Activated T-cell treated with anti-CD3 and anti-CD28 coated beads, Interleukin-2, amount 50 U/mL, for 4 hours (primary cell): Measurements from ENCODE around the gene RXRA. TPM values are rescaled to one million over a fixed set of nuclear protein-coding genes. Genes with fewer than 3 reads are reported as not detected.

Experiments used
- ATAC-seq, 2 donors: fragments of 200-7000 bp; cut with Tn5 transposase; one replicate each; pipeline ENCODE4 v1.10.0; 2021
- DNase-seq: peaks from one replicate; pipeline ENCODE4 v3.0.0-alpha.2; 2020
- H3K27me3 Mint-ChIP-seq: one replicate; pipeline ENCODE4 v1.8.0; 2021; ENCODE audit warnings: low read depth, mixed read lengths
- H3K36me3 Mint-ChIP-seq: one replicate; pipeline ENCODE4 v1.8.0; 2022; ENCODE audit warnings: mixed read lengths; ENCODE audit not compliant: insufficient read depth
- H3K4me1 Mint-ChIP-seq: one replicate; pipeline ENCODE4 v1.8.0; 2021; ENCODE audit warnings: low read depth, mixed read lengths
- H3K4me3 Mint-ChIP-seq: one replicate; pipeline ENCODE4 v1.8.0; 2021; ENCODE audit warnings: mild to moderate bottlenecking, moderate library complexity, mixed read lengths
- H3K9me3 Mint-ChIP-seq: one replicate; pipeline ENCODE4 v1.8.0; 2021; ENCODE audit warnings: mixed read lengths
- total RNA-seq, 3 donors: library from RNA; stranded (reverse); gene quantifications; one replicate each; pipeline ENCODE4 v1.2.1, GENCODE V29; 2021

Gene RXRA
- total RNA-seq, 3 donors from 2014 or later, result 4.7 to 7.6 (median 4.7) TPM

- Mint-ChIP-seq H3K4me3 (no peak overlapping the region), H3K4me1 (peaks cover 38% of the 10 kb centered on the region), H3K27me3 (no peaks in the 10 kb centered on the region), H3K36me3 (no peaks in the 10 kb centered on the region), H3K9me3 (no peaks in the 10 kb centered on the region)
- no peak for ATAC-seq
- no peak for DNase-seq
These were observed 79.3 kb downstream of the RXRA start for GRCh38 chr9:134405527-134405926.

GRCh38 chr9:134406366-134407120, 80.3 kb downstream of the RXRA start:
- no peaks in the 10 kb centered on the region for H3K36me3 Mint-ChIP-seq
- peak overlapping the region; percentile 67 for H3K4me3 Mint-ChIP-seq
- no peak for ATAC-seq
- DNase-seq, result no peak
- H3K4me1 Mint-ChIP-seq, result peaks cover 38% of the 10 kb centered on the region
- H3K27me3 Mint-ChIP-seq, result no peaks in the 10 kb centered on the region
- H3K9me3 Mint-ChIP-seq, result no peaks in the 10 kb centered on the region

- H3K9me3 Mint-ChIP-seq, result no peaks in the 10 kb centered on the region
- H3K36me3 Mint-ChIP-seq, result no peaks in the 10 kb centered on the region
- peak; percentile 83 to 91 for ATAC-seq
- peak; percentile 70 for DNase-seq
- H3K4me1 Mint-ChIP-seq, result peaks cover 38% of the 10 kb centered on the region
- peak overlapping the region; percentile 67 for H3K4me3 Mint-ChIP-seq
- H3K27me3 Mint-ChIP-seq, result no peaks in the 10 kb centered on the region
These were observed 81.0 kb downstream of the RXRA start for GRCh38 chr9:134407121-134407779.

- H3K36me3 Mint-ChIP-seq, result no peaks in the 10 kb centered on the region
- peaks cover 42% of the 10 kb centered on the region for H3K4me1 Mint-ChIP-seq
- DNase-seq (no peak), ATAC-seq (no peak)
- H3K4me3 Mint-ChIP-seq, result no peak overlapping the region
- no peaks in the 10 kb centered on the region for H3K27me3 Mint-ChIP-seq
- H3K9me3 Mint-ChIP-seq, result no peaks in the 10 kb centered on the region
These were observed 82.1 kb downstream of the RXRA start for GRCh38 chr9:134408389-134408788.

GRCh38 chr9:134408939-134409737, 82.9 kb downstream of the RXRA start:
- H3K9me3 Mint-ChIP-seq, result no peaks in the 10 kb centered on the region
- H3K27me3 Mint-ChIP-seq, result no peaks in the 10 kb centered on the region
- ATAC-seq (no peak), DNase-seq (no peak)
- H3K4me1 Mint-ChIP-seq, result peaks cover 34% of the 10 kb centered on the region
- H3K36me3 Mint-ChIP-seq, result no peaks in the 10 kb centered on the region
- no peak overlapping the region for H3K4me3 Mint-ChIP-seq

GRCh38 chr9:134410071-134410834, 84.0 kb downstream of the RXRA start:
- H3K27me3 Mint-ChIP-seq, result no peaks in the 10 kb centered on the region
- peaks cover 27% of the 10 kb centered on the region for H3K4me1 Mint-ChIP-seq
- no peaks in the 10 kb centered on the region for H3K9me3 Mint-ChIP-seq
- no peak overlapping the region for H3K4me3 Mint-ChIP-seq
- ATAC-seq, result no peak
- H3K36me3 Mint-ChIP-seq, result no peaks in the 10 kb centered on the region
- no peak for DNase-seq

- peaks cover 21% of the 10 kb centered on the region for H3K4me1 Mint-ChIP-seq
- no peak overlapping the region for H3K4me3 Mint-ChIP-seq
- H3K36me3 Mint-ChIP-seq, result no peaks in the 10 kb centered on the region
- no peaks in the 10 kb centered on the region for H3K9me3 Mint-ChIP-seq
- no peak for DNase-seq
- H3K27me3 Mint-ChIP-seq, result no peaks in the 10 kb centered on the region
- no peak for ATAC-seq
These were observed 84.6 kb downstream of the RXRA start for GRCh38 chr9:134410835-134411217.

GRCh38 chr9:134411440-134412297, 85.4 kb downstream of the RXRA start:
- Mint-ChIP-seq H3K4me3 (no peak overlapping the region), H3K4me1 (peaks cover 14% of the 10 kb centered on the region), H3K36me3 (no peaks in the 10 kb centered on the region), H3K9me3 (no peaks in the 10 kb centered on the region), H3K27me3 (no peaks in the 10 kb centered on the region)
- DNase-seq (no peak), ATAC-seq (no peak)

- ATAC-seq, result no peak
- no peaks in the 10 kb centered on the region for H3K36me3 Mint-ChIP-seq
- DNase-seq, result no peak
- H3K4me3 Mint-ChIP-seq, result no peak overlapping the region
- peaks cover 9% of the 10 kb centered on the region for H3K4me1 Mint-ChIP-seq
- H3K9me3 Mint-ChIP-seq, result no peaks in the 10 kb centered on the region
- no peaks in the 10 kb centered on the region for H3K27me3 Mint-ChIP-seq
These were observed 86.0 kb downstream of the RXRA start for GRCh38 chr9:134412298-134412711.

GRCh38 chr9:134413112-134413715, 87.0 kb downstream of the RXRA start:
- Mint-ChIP-seq H3K4me3 (no peak overlapping the region), H3K4me1 (peaks cover 7% of the 10 kb centered on the region), H3K36me3 (no peaks in the 10 kb centered on the region), H3K9me3 (no peaks in the 10 kb centered on the region), H3K27me3 (no peaks in the 10 kb centered on the region)
- DNase-seq, result no peak
- no peak for ATAC-seq

- no peak for ATAC-seq
- Mint-ChIP-seq H3K4me3 (no peak overlapping the region), H3K27me3 (no peaks in the 10 kb centered on the region), H3K9me3 (no peaks in the 10 kb centered on the region), H3K4me1 (peaks cover 7% of the 10 kb centered on the region), H3K36me3 (no peaks in the 10 kb centered on the region)
- DNase-seq, result no peak
These were observed 87.8 kb downstream of the RXRA start for GRCh38 chr9:134413890-134414623.

GRCh38 chr9:134414900-134415425, 88.7 kb downstream of the RXRA start:
- Mint-ChIP-seq H3K4me3 (no peak overlapping the region), H3K4me1 (peaks cover 7% of the 10 kb centered on the region), H3K27me3 (no peaks in the 10 kb centered on the region), H3K9me3 (no peaks in the 10 kb centered on the region), H3K36me3 (no peaks in the 10 kb centered on the region)
- no peak for DNase-seq
- ATAC-seq, result no peak
